ENCODE data around the gene SLC39A9. TPM values are rescaled to one million over a fixed set of nuclear protein-coding genes. Genes with fewer than 3 reads are reported as not detected.

Gene SLC39A9
- total RNA-seq, 1 donor from 2014 or later = 61.2 TPM

GRCh38 chr14:69464379-69464778, 65.9 kb downstream of the SLC39A9 start:
- Histone ChIP-seq H3K79me2 (ENCODE audit: low read depth) (no peaks in the 10 kb centered on the region), H3K27me3 (no peaks in the 10 kb centered on the region), H3K27ac (no peak overlapping the region), H3K9ac (no peak overlapping the region), H2AFZ (replicated peaks) (no peak overlapping the region), H3K4me2 (no peak overlapping the region), H3K4me3 (no peak overlapping the region), H3K4me1 (no peaks in the 10 kb centered on the region), H3K9me3 (ENCODE audit: low read depth) (no peaks in the 10 kb centered on the region), H4K20me1 (ENCODE audit: low read depth) (peaks cover 4% of the 10 kb centered on the region), H3K36me3 (no peaks in the 10 kb centered on the region), H3F3A (ENCODE audit: low read depth) (no peaks in the 10 kb centered on the region)
- H3K4me3 Mint-ChIP-seq = no peak overlapping the region
- no peaks in the 10 kb centered on the region for H3K9me3 Mint-ChIP-seq
- H3K4me1 Mint-ChIP-seq = no peaks in the 10 kb centered on the region
- no peak overlapping the region for H3K27ac Mint-ChIP-seq
- no peaks in the 10 kb centered on the region for H3K27me3 Mint-ChIP-seq (ENCODE audit: insufficient read depth, low read depth)
- DNase-seq (ENCODE audit: low spot score) = no peak
- no peaks in the 10 kb centered on the region for H3K36me3 Mint-ChIP-seq
- TF ChIP-seq CTCF (IDR thresholded peaks at IDR 0.05) = no peak
- TF ChIP-seq EZH2phosphoT487 (IDR thresholded peaks at IDR 0.05) = no peak
- no peak for TF ChIP-seq EZH2 (IDR thresholded peaks at IDR 0.05)

GRCh38 chr14:69464829-69465228, 66.3 kb downstream of the SLC39A9 start:
- H3K27me3 ChIP-seq = no peaks in the 10 kb centered on the region
- H3K4me1 Mint-ChIP-seq = no peaks in the 10 kb centered on the region
- no peak overlapping the region for H3K27ac ChIP-seq
- no peaks in the 10 kb centered on the region for H3K4me1 ChIP-seq
- no peaks in the 10 kb centered on the region for H3K79me2 ChIP-seq (ENCODE audit: low read depth)
- H3K9me3 Mint-ChIP-seq = no peaks in the 10 kb centered on the region
- TF ChIP-seq EZH2 (IDR thresholded peaks at IDR 0.05) (no peak), EZH2phosphoT487 (IDR thresholded peaks at IDR 0.05) (no peak), CTCF (IDR thresholded peaks at IDR 0.05) (no peak)
- DNase-seq (ENCODE audit: low spot score) = no peak
- no peaks in the 10 kb centered on the region for H3K27me3 Mint-ChIP-seq (ENCODE audit: insufficient read depth, low read depth)
- no peak overlapping the region for H3K4me2 ChIP-seq
- H3F3A ChIP-seq (ENCODE audit: low read depth) = no peaks in the 10 kb centered on the region
- no peak overlapping the region for H2AFZ ChIP-seq (replicated peaks)
- H3K4me3 ChIP-seq = no peak overlapping the region
- H3K36me3 Mint-ChIP-seq = no peaks in the 10 kb centered on the region
- H3K9ac ChIP-seq = no peak overlapping the region
- H3K36me3 ChIP-seq = no peaks in the 10 kb centered on the region
- peaks cover 4% of the 10 kb centered on the region for H4K20me1 ChIP-seq (ENCODE audit: low read depth)
- no peak overlapping the region for H3K4me3 Mint-ChIP-seq
- no peaks in the 10 kb centered on the region for H3K9me3 ChIP-seq (ENCODE audit: low read depth)
- H3K27ac Mint-ChIP-seq = no peak overlapping the region

- Histone ChIP-seq H3K9me3 (ENCODE audit: low read depth) (no peaks in the 10 kb centered on the region), H3K27me3 (no peaks in the 10 kb centered on the region), H3K4me3 (no peak overlapping the region), H3K27ac (no peak overlapping the region), H4K20me1 (ENCODE audit: low read depth) (no peaks in the 10 kb centered on the region), H3K36me3 (no peaks in the 10 kb centered on the region), H3F3A (ENCODE audit: low read depth) (no peaks in the 10 kb centered on the region), H3K79me2 (ENCODE audit: low read depth) (no peaks in the 10 kb centered on the region), H3K4me1 (no peaks in the 10 kb centered on the region), H2AFZ (replicated peaks) (no peak overlapping the region), H3K9ac (no peak overlapping the region), H3K4me2 (no peak overlapping the region)
- Mint-ChIP-seq H3K36me3 (no peaks in the 10 kb centered on the region), H3K4me3 (no peak overlapping the region), H3K4me1 (no peaks in the 10 kb centered on the region), H3K27ac (no peak overlapping the region), H3K27me3 (ENCODE audit: insufficient read depth, low read depth) (no peaks in the 10 kb centered on the region), H3K9me3 (no peaks in the 10 kb centered on the region)
- no peak for DNase-seq (ENCODE audit: low spot score)
- no peak for TF ChIP-seq CTCF (IDR thresholded peaks at IDR 0.05)
- no peak for TF ChIP-seq EZH2phosphoT487 (IDR thresholded peaks at IDR 0.05)
- TF ChIP-seq EZH2 (IDR thresholded peaks at IDR 0.05) = no peak
Measured at GRCh38 chr14:69468949-69469348, 70.5 kb downstream of the SLC39A9 start.

All from neural progenitor cell (in vitro differentiated cells).